HEK293 (cell line): Measurements from ENCODE around the gene TIAM1.

Experiments used
- CTCF ChIA-PET: fragments of 350-600 bp; formaldehyde crosslinking; extraction: SDS; loops from one replicate; lab custom pipeline; 2021; ENCODE audit warnings: antibody characterized with exemption; lab: Yijun Ruan, JAX
- POLR2A ChIA-PET: fragments of 300-600 bp; formaldehyde crosslinking; extraction: SDS; loops from one replicate; lab custom pipeline; 2020; ENCODE audit warnings: antibody characterized with exemption, inconsistent platforms; lab: Yijun Ruan, JAX
- H3K27ac ChIP-seq: fragments of 200-500 bp; sonication (Bioruptor generic); 2 replicates; pipeline ENCODE4 v1.5.1; 2014; ENCODE audit warnings: low read depth, low read length, control low read depth, inconsistent platforms; ENCODE audit errors: extremely low read depth
- H3K36me3 ChIP-seq, 2 experiments: fragments of 200-500 bp in 1 of 2; sonication (Bioruptor generic) in 1 of 2; 1 replicate in 1 of 2; 2 replicates in 1 of 2; pipeline ENCODE4 v1.5.1; 2014 to 2017; ENCODE audit warnings: inconsistent platforms in 2 of 2, low read length in 2 of 2; ENCODE audit not compliant: control insufficient read depth in 2 of 2, insufficient read depth in 1 of 2
- H3K4me1 ChIP-seq: fragments of 200-500 bp; sonication (Bioruptor generic); 2 replicates; pipeline ENCODE4 v1.5.1; 2014; ENCODE audit warnings: mild to moderate bottlenecking, low read length, inconsistent platforms; ENCODE audit not compliant: control insufficient read depth, insufficient read depth
- H3K4me3 ChIP-seq: 2 replicates; pipeline ENCODE4 v1.5.1; 2011; ENCODE audit warnings: low read depth, mild to moderate bottlenecking, control low read depth, low read length, moderate library complexity
- H3K9me3 ChIP-seq: fragments of 200-500 bp; sonication (Bioruptor generic); 2 replicates; pipeline ENCODE4 v1.5.1; 2014; ENCODE audit warnings: low read depth, low read length, inconsistent platforms; ENCODE audit not compliant: control insufficient read depth, insufficient read depth
- GFI1B ChIP-seq: fragments of 450-650 bp; formaldehyde crosslinking; IDR thresholded peaks from 2 replicates; pipeline ENCODE4 v1.5.1; 2016; ENCODE audit warnings: missing biosample characterization, missing genetic modification characterization
- KLF10 ChIP-seq: fragments of 450-650 bp; IDR thresholded peaks from 2 replicates; pipeline ENCODE4 v1.5.1; 2018; ENCODE audit warnings: missing biosample characterization, mild to moderate bottlenecking, missing genetic modification characterization
- KLF9 ChIP-seq: fragments of 450-650 bp; formaldehyde crosslinking; IDR thresholded peaks from 2 replicates; pipeline ENCODE4 v1.5.1; 2016; ENCODE audit warnings: missing biosample characterization, missing genetic modification characterization, low read depth
- MYNN ChIP-seq: fragments of 450-650 bp; formaldehyde crosslinking; IDR thresholded peaks from 2 replicates; pipeline ENCODE4 v1.5.1; 2016; ENCODE audit warnings: missing biosample characterization, missing genetic modification characterization, borderline replicate concordance
- PRDM2 ChIP-seq: fragments of 450-650 bp; formaldehyde crosslinking; IDR thresholded peaks from 2 replicates; pipeline ENCODE4 v1.5.1; 2016; ENCODE audit warnings: missing biosample characterization, missing genetic modification characterization, borderline replicate concordance
- SP2 ChIP-seq: fragments of 450-650 bp; formaldehyde crosslinking; IDR thresholded peaks from 2 replicates; pipeline ENCODE4 v1.5.1; 2016; ENCODE audit warnings: missing biosample characterization, missing genetic modification characterization
- ZBTB21 ChIP-seq: fragments of 450-650 bp; formaldehyde crosslinking; IDR thresholded peaks from 2 replicates; pipeline ENCODE4 v1.5.1; 2017; ENCODE audit warnings: missing biosample characterization, missing genetic modification characterization
- ZNF10 ChIP-seq: fragments of 450-650 bp; formaldehyde crosslinking; IDR thresholded peaks from 2 replicates; pipeline ENCODE4 v1.5.1; 2017; ENCODE audit warnings: missing biosample characterization, missing genetic modification characterization
- ZNF112 ChIP-seq: fragments of 450-650 bp; formaldehyde crosslinking; IDR thresholded peaks from 2 replicates; pipeline ENCODE4 v1.5.0; 2017; ENCODE audit warnings: missing biosample characterization, missing genetic modification characterization
- ZNF16 ChIP-seq: fragments of 450-650 bp; formaldehyde crosslinking; IDR thresholded peaks from 2 replicates; pipeline ENCODE4 v1.5.1; 2016; ENCODE audit warnings: low read depth, missing biosample characterization, missing genetic modification characterization
- ZNF274 ChIP-seq, 2 experiments: fragments of 200-500 bp in 1 of 2; fragments of 450-650 bp in 1 of 2; sonication (Bioruptor generic) in 1 of 2; formaldehyde crosslinking in 1 of 2; IDR thresholded peaks; 2 replicates each; pipeline versions ENCODE4 v1.5.1 to v1.6.1; 2014 to 2016; ENCODE audit warnings: borderline replicate concordance in 1 of 2, inconsistent platforms in 1 of 2, low read length in 1 of 2, missing biosample characterization in 1 of 2, missing genetic modification characterization in 1 of 2
- ZNF521 ChIP-seq: fragments of 450-650 bp; formaldehyde crosslinking; IDR thresholded peaks from 2 replicates; pipeline ENCODE4 v1.5.1; 2017; ENCODE audit warnings: missing biosample characterization, mild to moderate bottlenecking, missing genetic modification characterization
- ZNF791 ChIP-seq: fragments of 450-650 bp; formaldehyde crosslinking; IDR thresholded peaks from 2 replicates; pipeline ENCODE4 v1.5.1; 2016; ENCODE audit warnings: missing biosample characterization, missing genetic modification characterization
- ZXDB ChIP-seq: fragments of 450-650 bp; formaldehyde crosslinking; IDR thresholded peaks from 2 replicates; pipeline ENCODE4 v1.5.1; 2016; ENCODE audit warnings: missing biosample characterization, missing genetic modification characterization
- TF ChIP-seq, protein P1 (sequence below): fragments of 450-650 bp; formaldehyde crosslinking; IDR thresholded peaks from 2 replicates; pipeline ENCODE4 v1.5.1; 2016; ENCODE audit warnings: missing biosample characterization, missing genetic modification characterization
- TF ChIP-seq, protein P2 (sequence below): fragments of 450-650 bp; formaldehyde crosslinking; IDR thresholded peaks from 2 replicates; pipeline ENCODE4 v1.5.1; 2016; ENCODE audit warnings: missing biosample characterization, missing genetic modification characterization

Gene TIAM1

DNA sequence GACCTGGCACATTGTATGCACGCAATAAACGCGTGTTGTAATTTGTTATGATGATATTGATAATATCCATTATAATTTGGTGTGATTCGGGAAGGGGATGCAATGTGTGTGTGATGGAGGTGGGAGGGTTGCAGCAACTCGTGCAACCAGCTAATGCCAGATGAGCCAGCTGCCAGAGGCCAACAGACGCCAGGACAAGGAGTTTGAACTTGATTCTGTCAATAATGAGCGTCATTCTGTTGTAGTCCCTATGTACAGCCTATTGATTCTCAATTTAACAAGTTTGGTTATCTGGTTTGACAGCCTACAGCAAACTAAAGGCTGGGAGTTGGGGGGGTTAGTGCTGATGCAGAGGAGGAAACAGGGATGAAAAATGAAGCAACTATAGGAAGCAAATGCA lies 35.5 kb downstream of the TIAM1 start (continued):
- no peak for TF ChIP-seq MYNN (tag by site-specific recombination)
- TF ChIP-seq, all 188 proteins: peak for 0

DNA sequence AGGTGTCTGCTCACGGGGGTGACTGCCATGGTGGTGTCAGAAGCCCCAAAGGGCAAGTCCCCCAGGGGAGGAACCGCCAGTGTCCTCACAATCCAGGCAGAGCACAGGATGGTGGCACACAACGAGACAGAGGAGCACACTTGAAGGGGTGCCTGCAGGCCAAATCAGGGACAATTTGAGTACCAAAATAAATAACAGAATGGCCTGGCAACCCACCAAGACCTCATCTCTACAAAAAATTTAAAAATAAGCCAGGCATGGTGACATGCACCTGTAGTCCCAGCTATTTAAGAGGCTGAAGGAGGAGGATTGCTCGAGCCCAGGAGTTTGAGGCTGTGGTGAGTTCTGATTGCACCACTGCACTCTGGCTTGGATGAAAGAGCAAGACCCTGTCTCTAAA lies 38.2 kb downstream of the TIAM1 start:
- POLR2A ChIA-PET, result no interaction called here
- peaks cover 4% of the 10 kb centered on the region for H3K4me1 ChIP-seq
- no peaks in the 10 kb centered on the region for H3K36me3 ChIP-seq
- H3K4me3 ChIP-seq, result no peak overlapping the region
- no peak for TF ChIP-seq PRDM2
- TF ChIP-seq ZXDB (tag by site-specific recombination), result no peak
- TF ChIP-seq SP2 (tag by site-specific recombination), result no peak
- H3K27ac ChIP-seq, result no peak overlapping the region
- no peaks in the 10 kb centered on the region for H3K9me3 ChIP-seq
- CTCF ChIA-PET, result interaction anchor here (0.7 to 0.9 kb wide), 2 partner anchors 275 to 1596 kb away, joined by 3 to 6 read pairs; no protein-coding TSS in a partner anchor

DNA sequence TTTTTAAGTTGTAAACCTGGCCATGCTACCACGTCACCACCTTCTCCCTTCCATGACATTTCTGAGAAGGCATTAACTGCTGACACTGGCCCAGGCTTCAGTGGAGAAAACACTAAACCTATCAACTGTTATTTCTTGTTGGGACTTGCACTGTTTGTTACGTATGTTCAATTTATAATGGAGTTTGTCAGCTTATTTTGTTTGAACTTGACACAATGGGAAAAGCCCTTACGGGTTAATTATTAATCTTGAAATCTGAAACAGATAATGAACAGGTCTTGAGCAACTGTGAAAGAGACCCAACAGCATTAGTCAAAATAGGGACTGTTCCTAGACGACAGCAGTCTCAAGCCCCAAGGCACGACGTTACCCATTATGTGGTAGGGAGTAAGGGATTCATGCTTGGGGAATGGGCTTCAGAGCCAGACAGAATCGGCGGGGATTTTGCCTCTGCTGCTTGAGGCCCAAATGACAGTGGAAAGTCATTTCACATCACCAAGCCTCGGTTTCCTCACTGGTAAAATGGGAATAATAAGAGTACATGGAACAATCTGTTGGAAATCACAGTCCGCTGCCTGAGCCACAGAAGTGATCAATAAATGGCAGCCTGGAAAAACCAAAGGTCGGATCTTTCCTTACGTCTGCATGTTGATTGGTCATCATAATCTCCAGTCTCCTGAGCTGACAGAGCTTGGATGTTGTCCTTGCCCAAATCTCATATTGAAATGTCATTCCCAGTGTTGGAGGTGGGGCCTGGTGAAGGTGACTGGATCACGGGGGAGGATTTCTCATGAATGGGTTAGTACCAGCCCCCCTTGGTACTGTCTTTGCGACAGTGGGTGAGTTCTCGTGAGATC lies 44.5 kb downstream of the TIAM1 start:
- POLR2A ChIA-PET, result no interaction called here
- no peaks in the 10 kb centered on the region for H3K9me3 ChIP-seq
- TF ChIP-seq, protein P1, sequence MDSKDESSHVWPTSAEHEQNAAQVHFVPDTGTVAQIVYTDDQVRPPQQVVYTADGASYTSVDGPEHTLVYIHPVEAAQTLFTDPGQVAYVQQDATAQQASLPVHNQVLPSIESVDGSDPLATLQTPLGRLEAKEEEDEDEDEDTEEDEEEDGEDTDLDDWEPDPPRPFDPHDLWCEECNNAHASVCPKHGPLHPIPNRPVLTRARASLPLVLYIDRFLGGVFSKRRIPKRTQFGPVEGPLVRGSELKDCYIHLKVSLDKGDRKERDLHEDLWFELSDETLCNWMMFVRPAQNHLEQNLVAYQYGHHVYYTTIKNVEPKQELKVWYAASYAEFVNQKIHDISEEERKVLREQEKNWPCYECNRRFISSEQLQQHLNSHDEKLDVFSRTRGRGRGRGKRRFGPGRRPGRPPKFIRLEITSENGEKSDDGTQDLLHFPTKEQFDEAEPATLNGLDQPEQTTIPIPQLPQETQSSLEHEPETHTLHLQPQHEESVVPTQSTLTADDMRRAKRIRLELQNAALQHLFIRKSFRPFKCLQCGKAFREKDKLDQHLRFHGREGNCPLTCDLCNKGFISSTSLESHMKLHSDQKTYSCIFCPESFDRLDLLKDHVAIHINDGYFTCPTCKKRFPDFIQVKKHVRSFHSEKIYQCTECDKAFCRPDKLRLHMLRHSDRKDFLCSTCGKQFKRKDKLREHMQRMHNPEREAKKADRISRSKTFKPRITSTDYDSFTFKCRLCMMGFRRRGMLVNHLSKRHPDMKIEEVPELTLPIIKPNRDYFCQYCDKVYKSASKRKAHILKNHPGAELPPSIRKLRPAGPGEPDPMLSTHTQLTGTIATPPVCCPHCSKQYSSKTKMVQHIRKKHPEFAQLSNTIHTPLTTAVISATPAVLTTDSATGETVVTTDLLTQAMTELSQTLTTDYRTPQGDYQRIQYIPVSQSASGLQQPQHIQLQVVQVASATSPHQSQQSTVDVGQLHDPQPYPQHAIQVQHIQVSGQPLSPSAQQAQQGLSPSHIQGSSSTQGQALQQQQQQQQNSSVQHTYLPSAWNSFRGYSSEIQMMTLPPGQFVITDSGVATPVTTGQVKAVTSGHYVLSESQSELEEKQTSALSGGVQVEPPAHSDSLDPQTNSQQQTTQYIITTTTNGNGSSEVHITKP (tag by site-specific recombination), result peak; percentile 62
- TF ChIP-seq ZNF274 (IDR thresholded peaks at IDR 0.05; ENCODE audit: low read length), result no peak
- TF ChIP-seq ZNF274 (tag by site-specific recombination; IDR thresholded peaks at IDR 0.05; ENCODE audit: borderline replicate concordance), result no peak
- H3K4me1 ChIP-seq, result no peaks in the 10 kb centered on the region
- H3K4me3 ChIP-seq, result no peak overlapping the region
- no peaks in the 10 kb centered on the region for H3K36me3 ChIP-seq
- CTCF ChIA-PET, result no interaction called here
- H3K27ac ChIP-seq, result no peak overlapping the region

DNA sequence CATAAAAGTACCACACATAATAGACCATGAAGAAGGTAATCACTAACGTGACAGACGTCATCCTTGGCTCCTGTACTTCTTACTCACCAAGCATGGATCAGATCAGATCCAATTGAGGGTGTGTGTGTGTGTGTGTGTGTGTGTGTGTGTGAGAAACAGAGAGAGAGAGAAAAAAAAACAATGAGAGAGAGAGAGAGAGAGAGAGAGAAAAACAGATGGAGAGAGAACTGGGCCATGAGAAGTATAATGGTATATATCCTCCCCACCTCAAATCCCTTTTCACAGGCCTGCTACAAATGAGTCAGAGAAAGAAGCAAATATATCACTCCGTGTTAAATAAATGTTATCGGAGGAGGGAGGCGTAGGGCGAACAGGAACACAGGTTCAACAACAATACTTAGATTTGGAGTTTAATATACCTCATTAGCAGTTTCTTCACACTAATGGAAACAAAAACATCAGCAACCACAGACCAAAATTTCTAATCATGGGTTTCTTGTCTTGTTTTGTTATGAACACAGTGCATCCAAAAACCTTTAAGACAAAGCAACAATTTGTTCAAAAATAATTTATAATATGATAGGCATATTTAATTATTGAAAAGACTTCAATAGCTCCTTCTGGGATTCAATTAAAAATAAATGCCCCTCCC lies 45.3 kb downstream of the TIAM1 start:
- Histone ChIP-seq H3K27ac (no peak overlapping the region), H3K9me3 (no peaks in the 10 kb centered on the region), H3K4me3 (no peak overlapping the region), H3K36me3 (no peaks in the 10 kb centered on the region), H3K4me1 (no peaks in the 10 kb centered on the region)
- POLR2A ChIA-PET, result no interaction called here
- CTCF ChIA-PET, result no interaction called here
- no peak for TF ChIP-seq ZNF10
- TF ChIP-seq KLF9 (tag by site-specific recombination), result no peak; the same call in 1 of the 2 replicates
- no peak for TF ChIP-seq ZBTB21
- TF ChIP-seq, protein P2, sequence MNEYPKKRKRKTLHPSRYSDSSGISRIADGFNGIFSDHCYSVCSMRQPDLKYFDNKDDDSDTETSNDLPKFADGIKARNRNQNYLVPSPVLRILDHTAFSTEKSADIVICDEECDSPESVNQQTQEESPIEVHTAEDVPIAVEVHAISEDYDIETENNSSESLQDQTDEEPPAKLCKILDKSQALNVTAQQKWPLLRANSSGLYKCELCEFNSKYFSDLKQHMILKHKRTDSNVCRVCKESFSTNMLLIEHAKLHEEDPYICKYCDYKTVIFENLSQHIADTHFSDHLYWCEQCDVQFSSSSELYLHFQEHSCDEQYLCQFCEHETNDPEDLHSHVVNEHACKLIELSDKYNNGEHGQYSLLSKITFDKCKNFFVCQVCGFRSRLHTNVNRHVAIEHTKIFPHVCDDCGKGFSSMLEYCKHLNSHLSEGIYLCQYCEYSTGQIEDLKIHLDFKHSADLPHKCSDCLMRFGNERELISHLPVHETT (tag by site-specific recombination), result 0 out of 2 replicates have a peak, but pooled peaks have one; percentile 23
- TF ChIP-seq ZNF16, result no peak
- no peak for TF ChIP-seq ZNF112
- TF ChIP-seq GFI1B (tag by site-specific recombination), result no peak
- TF ChIP-seq KLF10 (tag by site-specific recombination), result no peak
- 0 out of 2 replicates have a peak, but pooled peaks have one; percentile 49 for TF ChIP-seq ZNF791
- no peak for TF ChIP-seq ZNF521 (tag by site-specific recombination)
